B cell (primary cell): ENCODE data around the gene TLE7.

Experiments used
- CTCF ChIP-seq: fragments of 200-600 bp; IDR thresholded peaks from one replicate; pipeline ENCODE4 v1.8.0; 2022; ENCODE audit warnings: antibody characterized with exemption, mild to moderate bottlenecking
- EZH2 ChIP-seq: IDR thresholded peaks from 2 replicates; pipeline ENCODE4 v1.6.1; 2012; ENCODE audit warnings: borderline replicate concordance, low read depth, mild to moderate bottlenecking, moderate library complexity, low read length; ENCODE audit not compliant: insufficient read depth, poor library complexity, severe bottlenecking

DNA sequence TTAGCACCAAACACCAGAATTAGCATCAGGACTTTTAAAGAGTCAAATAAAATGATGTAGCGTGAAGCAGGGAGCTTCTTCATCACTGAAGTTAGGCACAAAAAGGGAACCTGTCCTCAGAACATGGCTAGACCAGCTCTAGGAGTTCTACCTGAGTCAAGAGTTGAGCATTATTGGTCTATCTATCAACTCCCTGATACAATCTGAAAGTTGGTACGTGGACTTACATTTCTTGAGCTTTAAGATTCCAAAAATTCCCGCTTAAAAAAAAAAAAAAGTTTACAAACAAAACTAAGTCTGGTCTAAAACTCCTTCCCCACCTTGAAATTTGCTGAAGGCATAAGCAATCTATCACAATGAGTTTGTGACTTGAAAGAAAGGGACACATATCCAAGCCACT lies 12.3 kb downstream of the TLE7 start:
- TF ChIP-seq CTCF (no peak), EZH2 (no peak)
